GM12878 (cell line): Measurements from ENCODE around the gene TYRO3. TPM values are rescaled to one million over a fixed set of nuclear protein-coding genes. Genes with fewer than 3 reads are reported as not detected.

Experiments used
- ATAC-seq: fragments of 200-7000 bp; cut with Tn5 transposase; 3 replicates; pipeline ENCODE4 v1.9.1; 2020; ENCODE audit warnings: mild to moderate bottlenecking, moderate library complexity
- BruUV-seq: library from RNA; stranded (reverse); fragments of 400-500 nt; replicated peaks from 2 replicates; lab custom pipeline; 2021; lab: Mats Ljungman, UMichigan
- CTCF ChIA-PET: fragments of 300-600 bp; sonication (Branson Sonifier 250); formaldehyde crosslinking; extraction: SDS; loops from one replicate; lab custom pipeline; 2021; ENCODE audit warnings: inconsistent platforms; lab: Yijun Ruan, JAX
- POLR2A ChIA-PET: fragments of 350-600 bp; formaldehyde crosslinking; extraction: SDS; loops from one replicate; lab custom pipeline; 2021; ENCODE audit warnings: inconsistent platforms; lab: Charles Lee
- RAD21 ChIA-PET: fragments of 300-600 bp; sonication (Branson Sonifier 250); formaldehyde crosslinking; loops from one replicate; lab custom pipeline; 2023; ENCODE audit warnings: antibody characterized with exemption; ENCODE audit not compliant: unreplicated experiment; lab: Charles Lee
- SMC1A ChIA-PET: fragments of 300-600 bp; sonication (Branson Sonifier 250); formaldehyde crosslinking; loops from one replicate; lab custom pipeline; 2023; ENCODE audit not compliant: unreplicated experiment, uncharacterized antibody; lab: Charles Lee
- DNase-seq: peaks from one replicate; pipeline ENCODE4 v3.0.0-alpha.2; 2011; ENCODE audit warnings: low read depth, low spot score
- FAIRE-seq: peaks from 3 replicates; lab custom pipeline; 2011; peaks lifted over from hg19 to GRCh38; lab: Jason Lieb, UNC
- H2AFZ ChIP-seq: 2 replicates; pipeline ENCODE4 v1.6.0; 2011; ENCODE audit warnings: low read depth, low read length, control low read depth; ENCODE audit not compliant: control insufficient read depth
- H3K27ac ChIP-seq: 2 replicates; pipeline ENCODE4 v1.5.1; 2011; ENCODE audit warnings: control low read depth; ENCODE audit not compliant: control insufficient read depth, insufficient read depth
- H3K27me3 ChIP-seq, 2 experiments: replicated peaks in 1 of 2; 2 replicates each; pipeline versions ENCODE4 v1.6.0 to v1.6.1; 2011; ENCODE audit warnings: low read length in 1 of 2; ENCODE audit not compliant: control insufficient read depth in 2 of 2, insufficient read depth in 2 of 2
- H3K36me3 ChIP-seq, 2 experiments: 2 replicates each; pipeline ENCODE4 v1.5.1; 2011; ENCODE audit warnings: low read length in 1 of 2; ENCODE audit not compliant: control insufficient read depth in 2 of 2, insufficient read depth in 2 of 2
- H3K4me1 ChIP-seq: 2 replicates; pipeline ENCODE4 v1.6.1; 2011; ENCODE audit warnings: mild to moderate bottlenecking, low read length, moderate library complexity, mixed read lengths; ENCODE audit not compliant: control insufficient read depth, insufficient read depth
- H3K4me2 ChIP-seq: 2 replicates; pipeline ENCODE4 v1.6.0; 2011; ENCODE audit warnings: control low read depth; ENCODE audit not compliant: control insufficient read depth, insufficient read depth
- H3K4me3 ChIP-seq: fragments of 200-600 bp; sonication (generic); 2 replicates; pipeline ENCODE4 v1.5.1; 2016
- H3K79me2 ChIP-seq: 2 replicates; pipeline ENCODE4 v1.6.0; 2011; ENCODE audit warnings: low read length; ENCODE audit not compliant: control insufficient read depth, insufficient read depth
- H3K9ac ChIP-seq: 2 replicates; pipeline ENCODE4 v1.8.0; 2011; ENCODE audit warnings: low read length, control low read depth, mixed read lengths; ENCODE audit not compliant: control insufficient read depth, insufficient read depth
- H3K9me3 ChIP-seq: replicated peaks from 3 replicates; pipeline ENCODE4 v1.5.1; 2011; ENCODE audit warnings: mild to moderate bottlenecking, low read length; ENCODE audit not compliant: control insufficient read depth, insufficient read depth
- H4K20me1 ChIP-seq: 2 replicates; pipeline ENCODE4 v1.6.0; 2011; ENCODE audit not compliant: control insufficient read depth, insufficient read depth
- BMI1 ChIP-seq: fragments of 450-650 bp; IDR thresholded peaks from 2 replicates; pipeline ENCODE4 v1.6.1; 2016; ENCODE audit warnings: mild to moderate bottlenecking, moderate library complexity, borderline replicate concordance
- CTCF ChIP-seq, 3 experiments: IDR thresholded peaks in 2 of 3; conservative IDR thresholded peaks in 1 of 3; 2 replicates each; pipeline ENCODE4 v1.5.1; 2011; ENCODE audit warnings: low read depth in 3 of 3, low read length in 3 of 3, mild to moderate bottlenecking in 3 of 3, control low read depth in 2 of 3, moderate library complexity in 2 of 3, inconsistent platforms in 1 of 3, mixed read lengths in 1 of 3; ENCODE audit not compliant: control insufficient read depth in 2 of 3, insufficient read depth in 1 of 3; ENCODE audit errors: extremely low read depth in 1 of 3
- JUND ChIP-seq: IDR thresholded peaks from 2 replicates; pipeline ENCODE4 v1.6.1; 2012; ENCODE audit warnings: low read depth, mild to moderate bottlenecking, low read length, improper control_type of control experiment, moderate library complexity
- USF2 ChIP-seq: IDR thresholded peaks from 2 replicates; pipeline ENCODE4 v1.6.1; 2011; ENCODE audit warnings: low read depth, low read length, improper control_type of control experiment, borderline replicate concordance
- WGBS: methylation state at CpG from one replicate; pipeline ENCODE4 v1.1.6; 2016; ENCODE audit warnings: low lambda C conversion rate; ENCODE audit not compliant: insufficient replicate concordance, insufficient coverage; ENCODE audit errors: missing lambda C conversion rate; 5-methylcytosine and 5-hydroxymethylcytosine counted together
- in situ Hi-C: fragments of 300-500 bp; cut with MboI; formaldehyde crosslinking; loops from 9 replicates; pipeline ENCODE4 v1.14.3; 2018; ENCODE audit warnings: mixed read lengths
- intact Hi-C: fragments of 100-400 bp; cut with micrococcal nuclease; formaldehyde crosslinking; loops from one replicate; pipeline ENCODE4 v1.14.2; 2022; ENCODE audit not compliant: unreplicated experiment
- polyA plus RNA-seq, 11 experiments: library from polyadenylated mRNA; depleted of rRNA in 4 of 11; unstranded in 6 of 11; stranded (reverse) in 5 of 11; fragments of >200 nt; fragmentation: Nextera tagmentation in 4 of 11; fragmentation: Illumina TruSeq in 1 of 11; extraction: Ambion mirVana in 4 of 11; extraction: Trizol in 1 of 11; gene quantifications; 1 replicate in 1 of 11; 2 replicates in 10 of 11; pipeline versions ENCODE4 v1.2.1 to v1.2.3, GENCODE V29; 2011 to 2016; ENCODE audit warnings: inconsistent platforms in 2 of 11, missing spikeins in 2 of 11, low read depth in 1 of 11
- total RNA-seq, 4 experiments: library from RNA; depleted of rRNA in 3 of 4; stranded (reverse); fragments of >200 nt in 3 of 4; fragmentation: Illumina TruSeq in 1 of 4; extraction: Trizol in 1 of 4; gene quantifications; 2 replicates each; pipeline versions ENCODE4 v1.2.1 to v1.2.3, GENCODE V29; 2013 to 2021

The TYRO3 gene
- total and polyA plus RNA-seq, 10 of the 15 experiments (the other 5 are each of a cell fraction or from before 2014, with no cell fraction given), result 0.06 to 0.28 (median 0.13) TPM; not detected in 4

DNA sequence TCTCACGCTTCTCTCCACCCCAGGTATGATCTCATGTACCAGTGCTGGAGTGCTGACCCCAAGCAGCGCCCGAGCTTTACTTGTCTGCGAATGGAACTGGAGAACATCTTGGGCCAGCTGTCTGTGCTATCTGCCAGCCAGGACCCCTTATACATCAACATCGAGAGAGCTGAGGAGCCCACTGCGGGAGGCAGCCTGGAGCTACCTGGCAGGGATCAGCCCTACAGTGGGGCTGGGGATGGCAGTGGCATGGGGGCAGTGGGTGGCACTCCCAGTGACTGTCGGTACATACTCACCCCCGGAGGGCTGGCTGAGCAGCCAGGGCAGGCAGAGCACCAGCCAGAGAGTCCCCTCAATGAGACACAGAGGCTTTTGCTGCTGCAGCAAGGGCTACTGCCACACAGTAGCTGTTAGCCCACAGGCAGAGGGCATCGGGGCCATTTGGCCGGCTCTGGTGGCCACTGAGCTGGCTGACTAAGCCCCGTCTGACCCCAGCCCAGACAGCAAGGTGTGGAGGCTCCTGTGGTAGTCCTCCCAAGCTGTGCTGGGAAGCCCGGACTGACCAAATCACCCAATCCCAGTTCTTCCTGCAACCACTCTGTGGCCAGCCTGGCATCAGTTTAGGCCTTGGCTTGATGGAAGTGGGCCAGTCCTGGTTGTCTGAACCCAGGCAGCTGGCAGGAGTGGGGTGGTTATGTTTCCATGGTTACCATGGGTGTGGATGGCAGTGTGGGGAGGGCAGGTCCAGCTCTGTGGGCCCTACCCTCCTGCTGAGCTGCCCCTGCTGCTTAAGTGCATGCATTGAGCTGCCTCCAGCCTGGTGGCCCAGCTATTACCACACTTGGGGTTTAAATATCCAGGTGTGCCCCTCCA, 19.1 kb downstream of the TYRO3 start:
- Histone ChIP-seq H3K27ac (no peak overlapping the region), H3K79me2 (no peaks in the 10 kb centered on the region), H3K9me3 (no peaks in the 10 kb centered on the region), H3K27me3 (no peaks in the 10 kb centered on the region), H3K4me1 (no peaks in the 10 kb centered on the region), H3K9ac (no peak overlapping the region), H3K36me3 (no peaks in the 10 kb centered on the region), H3K4me2 (no peak overlapping the region), H2AFZ (no peak overlapping the region), H3K4me3 (no peak overlapping the region), H4K20me1 (no peaks in the 10 kb centered on the region)
- ChIA-PET CTCF (interaction anchor here (1.0 to 1.7 kb wide), 4 partner anchors 25 to 327 kb away, joined by 3 to 4 read pairs (median 4); no protein-coding TSS in a partner anchor), POLR2A (no interaction called here), SMC1A (interaction anchor here (0.8 to 1.2 kb wide), 2 partner anchors 9 to 112 kb away, joined by 3 to 4 read pairs; no protein-coding TSS in a partner anchor), RAD21 (no interaction called here)
- BruUV-seq, result no TSS peak
- intact Hi-C loops, result no loop called here
- DNase-seq (no peak), ATAC-seq (no peak; the same call in 2 of the 3 replicates), FAIRE-seq (no peak)
- 50% methylated on average over 12 of the region's 12 CpGs for whole genome bisulfite sequencing
- in situ Hi-C loops, result no loop called here
- TF ChIP-seq JUND (no peak), BMI1 (no peak), USF2 (no peak), CTCF (IDR thresholded peaks at IDR 0.05 in 2 of 3, conservative IDR thresholded peaks at IDR 0.05 in 1 of 3; ENCODE audit: control insufficient read depth in 2 of 3, extremely low read depth in 1 of 3, insufficient read depth in 1 of 3, low read depth in 3 of 3, low read length in 3 of 3) (no peak)
